AG09319 (cell line): ENCODE results near the gene PDE10A.
"Not testable (repeated sequence)": the region's sequence is repeated elsewhere in the genome, so short reads cannot be mapped to it uniquely, and the experiment has no call there.

Source experiments
- DNase-seq: peaks from one replicate; pipeline ENCODE4 v3.0.0-alpha.2; 2010; ENCODE audit warnings: low read depth; ENCODE audit errors: extremely low read depth
- CTCF ChIP-seq: IDR thresholded peaks from 2 replicates; pipeline ENCODE4 v1.5.1; 2011; ENCODE audit warnings: low read depth, mild to moderate bottlenecking, inconsistent platforms, low read length, moderate library complexity

Gene PDE10A

GRCh38 chr6:165484178-165484889 is 178.7 kb downstream of the PDE10A start:
- TF ChIP-seq CTCF, result no peak
- no peak for DNase-seq

- no peak for DNase-seq
- TF ChIP-seq CTCF, result no peak
Measured at GRCh38 chr6:165481921-165482320, 181.1 kb downstream of the PDE10A start.

GRCh38 chr6:165480916-165481315 is 182.1 kb downstream of the PDE10A start:
- no peak for TF ChIP-seq CTCF
- no peak for DNase-seq

- DNase-seq, result no peak
- TF ChIP-seq CTCF, result no peak
Measured at GRCh38 chr6:165478581-165478980, 184.5 kb downstream of the PDE10A start.

- DNase-seq, result no peak
- TF ChIP-seq CTCF, result no peak
Measured at GRCh38 chr6:165469483-165469882, 193.6 kb downstream of the PDE10A start.

GRCh38 chr6:165468340-165469235 is 194.5 kb downstream of the PDE10A start:
- no peak for DNase-seq
- TF ChIP-seq CTCF, result no peak

GRCh38 chr6:165463499-165463898 is 199.5 kb downstream of the PDE10A start:
- DNase-seq, result not testable (repeated sequence)

- not testable (repeated sequence) for DNase-seq
Measured at GRCh38 chr6:165459605-165460301, 203.3 kb downstream of the PDE10A start.
